GM21576 (cell line): ENCODE measurements around the gene DBP.
"Not testable (repeated sequence)": the region's sequence is repeated elsewhere in the genome, so short reads cannot be mapped to it uniquely, and the experiment has no call there.

ENCODE experiments used
- ATAC-seq: cut with Tn5 transposase; IDR thresholded peaks from one replicate; pipeline ENCODE4 v1.9.1; 2021; ENCODE audit warnings: mild to moderate bottlenecking, moderate library complexity; ENCODE audit not compliant: unreplicated experiment

The DBP gene

GRCh38 chr19:48636859-48637448, at the start of gene DBP:
Gene DBP, minus strand, starts transcription at chr19:48637379. Its CDS starts 385 bp downstream, at chr19:48636994.
- peak; percentile 4 for ATAC-seq

- ATAC-seq: not testable (repeated sequence)
Measured at GRCh38 chr19:48686637-48687036, 49.5 kb upstream of the DBP start.

- no peak for ATAC-seq
Measured at GRCh38 chr19:48686088-48686487, 48.9 kb upstream of the DBP start.

- no peak for ATAC-seq
Measured at GRCh38 chr19:48685583-48685982, 48.4 kb upstream of the DBP start.

- no peak for ATAC-seq
Measured at GRCh38 chr19:48683349-48683748, 46.2 kb upstream of the DBP start.

- no peak for ATAC-seq
Measured at GRCh38 chr19:48681127-48681470, 43.9 kb upstream of the DBP start.

- no peak for ATAC-seq
Measured at GRCh38 chr19:48680436-48681126, 43.4 kb upstream of the DBP start.

GRCh38 chr19:48680006-48680405, 42.8 kb upstream of the DBP start:
- ATAC-seq: not testable (repeated sequence)

GRCh38 chr19:48678201-48678600, 41.0 kb upstream of the DBP start:
- ATAC-seq: no peak

GRCh38 chr19:48676887-48677286, 39.7 kb upstream of the DBP start:
- ATAC-seq: no peak

- no peak for ATAC-seq
Measured at GRCh38 chr19:48676487-48676886, 39.3 kb upstream of the DBP start.

GRCh38 chr19:48674921-48675824, 38.0 kb upstream of the DBP start:
- no peak for ATAC-seq

GRCh38 chr19:48674216-48674809, 37.1 kb upstream of the DBP start:
- ATAC-seq: no peak

GRCh38 chr19:48673436-48674100, 36.4 kb upstream of the DBP start:
- no peak for ATAC-seq

- ATAC-seq: no peak
Measured at GRCh38 chr19:48672994-48673393, 35.8 kb upstream of the DBP start, which contains the start of gene NTN5. Gene NTN5, minus strand, starts transcription at chr19:48673017. Its CDS starts 2,031 bp downstream, at chr19:48670986.

- no peak for ATAC-seq
Measured at GRCh38 chr19:48671446-48671995, 34.3 kb upstream of the DBP start.

- no peak for ATAC-seq
Measured at GRCh38 chr19:48670699-48671445, 33.7 kb upstream of the DBP start.

- ATAC-seq: no peak
Measured at GRCh38 chr19:48669903-48670668, 32.9 kb upstream of the DBP start.

GRCh38 chr19:48668761-48669160, 31.6 kb upstream of the DBP start:
- ATAC-seq: no peak
